ENCODE data around the gene CD300LB.
"Not testable (repeated sequence)": the region's sequence is repeated elsewhere in the genome, so short reads cannot be mapped to it uniquely, and the experiment has no call there.

Gene CD300LB

GRCh38 chr17:74531231-74531761 is at the start of gene CD300LB:
Gene CD300LB, minus strand, starts transcription at chr17:74531475. Its CDS starts 125 bp downstream, at chr17:74531350.
- no peak for TF ChIP-seq POLR2A (IDR thresholded peaks at IDR 0.05; ENCODE audit: low read depth, low read length)
- FAIRE-seq: no peak
- DNase-seq (ENCODE audit: insufficient read length, low spot score): no peak

GRCh38 chr17:74579900-74580299 is 48.6 kb upstream of the CD300LB start:
- no peak for TF ChIP-seq POLR2A (IDR thresholded peaks at IDR 0.05; ENCODE audit: low read depth, low read length)
- no peak for FAIRE-seq
- DNase-seq (ENCODE audit: insufficient read length, low spot score): no peak

- TF ChIP-seq POLR2A (IDR thresholded peaks at IDR 0.05; ENCODE audit: low read depth, low read length): no peak
- DNase-seq (ENCODE audit: insufficient read length, low spot score) (no peak), FAIRE-seq (no peak)
Measured at GRCh38 chr17:74578979-74579378, 47.7 kb upstream of the CD300LB start.

GRCh38 chr17:74574489-74575142 is 43.3 kb upstream of the CD300LB start:
- DNase-seq (ENCODE audit: insufficient read length, low spot score) (no peak), FAIRE-seq (no peak)
- TF ChIP-seq POLR2A (IDR thresholded peaks at IDR 0.05; ENCODE audit: low read depth, low read length): no peak

GRCh38 chr17:74573635-74574034 is 42.4 kb upstream of the CD300LB start:
- not testable (repeated sequence) for FAIRE-seq; DNase-seq (ENCODE audit: insufficient read length, low spot score)

- DNase-seq (ENCODE audit: insufficient read length, low spot score): no peak
- no peak for TF ChIP-seq POLR2A (IDR thresholded peaks at IDR 0.05; ENCODE audit: low read depth, low read length)
- no peak for FAIRE-seq
Measured at GRCh38 chr17:74573169-74573568, 41.9 kb upstream of the CD300LB start.

GRCh38 chr17:74571621-74572270 is 40.5 kb upstream of the CD300LB start:
- no peak for FAIRE-seq

GRCh38 chr17:74569020-74570003 is 38.0 kb upstream of the CD300LB start:
- peak; percentile 85 for DNase-seq (ENCODE audit: insufficient read length, low spot score)
- FAIRE-seq: no peak
- no peak for TF ChIP-seq POLR2A (IDR thresholded peaks at IDR 0.05; ENCODE audit: low read depth, low read length)

More at GRCh38 chr17:74571621-74572270, 40.5 kb upstream of the CD300LB start:
- DNase-seq (ENCODE audit: insufficient read length, low spot score): no peak
- TF ChIP-seq POLR2A (IDR thresholded peaks at IDR 0.05; ENCODE audit: low read depth, low read length): no peak

- FAIRE-seq (no peak), DNase-seq (ENCODE audit: insufficient read length, low spot score) (no peak)
- no peak for TF ChIP-seq POLR2A (IDR thresholded peaks at IDR 0.05; ENCODE audit: low read depth, low read length)
Measured at GRCh38 chr17:74568106-74568873, 37.0 kb upstream of the CD300LB start.

- TF ChIP-seq POLR2A (IDR thresholded peaks at IDR 0.05; ENCODE audit: low read depth, low read length): no peak
- FAIRE-seq (no peak), DNase-seq (ENCODE audit: insufficient read length, low spot score) (no peak)
Measured at GRCh38 chr17:74567397-74567796, 36.1 kb upstream of the CD300LB start, which contains the start of gene CD300H. Gene CD300H, minus strand, starts transcription at chr17:74567509.

- FAIRE-seq (no peak), DNase-seq (ENCODE audit: insufficient read length, low spot score) (peak; percentile 52)
- TF ChIP-seq POLR2A (IDR thresholded peaks at IDR 0.05; ENCODE audit: low read depth, low read length): no peak
Measured at GRCh38 chr17:74566132-74566753, 35.0 kb upstream of the CD300LB start.

GRCh38 chr17:74565126-74565525 is 33.9 kb upstream of the CD300LB start:
- no peak for TF ChIP-seq POLR2A (IDR thresholded peaks at IDR 0.05; ENCODE audit: low read depth, low read length)
- DNase-seq (ENCODE audit: insufficient read length, low spot score) (no peak), FAIRE-seq (no peak)

- TF ChIP-seq POLR2A (IDR thresholded peaks at IDR 0.05; ENCODE audit: low read depth, low read length): no peak
- FAIRE-seq: no peak
Measured at GRCh38 chr17:74563358-74563757, 32.1 kb upstream of the CD300LB start.

More at GRCh38 chr17:74563358-74563757, 32.1 kb upstream of the CD300LB start:
- no peak for DNase-seq (ENCODE audit: insufficient read length, low spot score)
